DMS79 (cell line): ENCODE measurements around the gene ENAH.
"Not testable (repeated sequence)": the region's sequence is repeated elsewhere in the genome, so short reads cannot be mapped to it uniquely, and the experiment has no call there.

Experiments
- DNase-seq: peaks from one replicate; lab custom pipeline; 2025; lab: John Stamatoyannopoulos, UW

Gene ENAH

GRCh38 chr1:225652729-225653462 is at the start of gene ENAH:
Gene ENAH (minus strand): TSS chr1:225653123. CDS start chr1:225652690, 433 bp downstream.
- DNase-seq = peak; percentile 82

GRCh38 chr1:225700889-225701465 is 48.1 kb upstream of the ENAH start:
- DNase-seq = no peak

GRCh38 chr1:225700164-225700821 is 47.4 kb upstream of the ENAH start:
- no peak for DNase-seq

DNA sequence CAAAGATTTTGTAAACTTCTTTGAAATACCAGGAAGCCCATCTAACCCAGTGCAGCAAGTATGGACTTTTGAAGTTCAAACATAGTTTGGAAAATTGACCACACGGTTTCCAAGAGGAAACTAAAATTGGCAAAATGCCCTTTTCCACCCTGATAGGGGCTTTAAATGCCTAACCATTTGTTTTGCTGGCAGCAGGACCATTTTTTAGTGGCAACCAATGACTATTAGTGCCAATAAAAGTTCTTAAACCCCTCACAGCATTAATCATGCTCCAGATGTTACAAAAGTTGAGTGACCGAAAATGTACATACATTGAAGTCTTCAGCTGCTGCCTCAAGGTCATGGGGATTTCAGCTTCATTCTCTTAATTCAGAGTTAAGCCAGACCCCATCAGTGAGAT is 46.4 kb upstream of the ENAH start:
- no peak for DNase-seq

- DNase-seq = not testable (repeated sequence)
Observed at GRCh38 chr1:225698194-225698593, 45.3 kb upstream of the ENAH start.

GRCh38 chr1:225697428-225697827 is 44.5 kb upstream of the ENAH start:
- DNase-seq = no peak

- no peak for DNase-seq
Observed at GRCh38 chr1:225695578-225696337, 42.8 kb upstream of the ENAH start.

- DNase-seq = no peak
Observed at GRCh38 chr1:225694151-225694603, 41.3 kb upstream of the ENAH start.

DNA sequence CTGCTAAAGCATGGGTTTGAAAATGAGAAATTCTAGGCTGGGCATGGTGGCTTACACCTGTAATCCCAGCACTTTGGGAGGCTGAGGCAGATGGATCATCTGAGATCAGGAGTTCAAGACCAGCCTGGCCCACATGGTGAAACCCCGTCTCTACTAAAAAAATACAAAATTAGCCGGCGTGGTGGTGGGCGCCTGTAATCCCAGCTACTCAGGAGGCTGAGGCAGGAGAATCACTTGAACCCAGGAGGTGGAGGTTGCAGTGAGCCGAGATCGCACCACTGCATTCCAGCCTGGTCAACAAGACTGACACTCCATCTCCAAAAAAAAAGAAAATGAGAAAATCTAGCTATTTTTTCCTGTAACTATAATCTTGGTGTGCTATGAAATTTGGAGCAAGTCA is 40.8 kb upstream of the ENAH start:
- DNase-seq = not testable (repeated sequence)

DNA sequence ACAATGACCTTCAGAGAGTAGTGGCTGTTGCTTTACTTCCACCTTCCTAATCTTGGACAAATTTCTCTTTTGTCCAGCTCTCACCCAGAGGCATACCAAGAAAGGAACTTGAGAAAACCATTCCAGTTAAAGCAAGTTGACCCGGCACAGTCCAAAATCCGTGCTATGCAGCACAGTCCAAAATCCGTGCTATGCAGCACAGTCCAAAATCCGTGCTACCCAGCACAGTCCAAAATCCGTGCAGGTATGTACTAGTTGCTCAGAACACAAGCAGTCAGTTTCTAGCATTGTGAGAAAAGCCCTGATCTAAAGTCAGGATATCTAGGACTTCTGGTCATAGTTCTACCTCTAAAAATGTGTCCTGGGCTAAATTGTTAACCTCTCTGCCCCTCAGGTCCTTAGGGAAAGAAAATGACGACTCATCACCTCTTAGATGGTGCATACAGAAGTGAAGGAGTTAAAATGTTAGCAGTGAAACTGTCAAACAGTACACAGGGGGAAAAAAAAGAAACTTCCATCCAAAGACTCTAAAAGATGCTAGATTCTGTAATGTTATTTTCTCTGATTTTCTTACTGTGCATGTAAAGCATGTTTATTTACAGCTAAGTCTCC is 40.3 kb upstream of the ENAH start:
- DNase-seq = no peak

- DNase-seq = no peak
Observed at GRCh38 chr1:225692517-225692879, 39.6 kb upstream of the ENAH start.

- DNase-seq = no peak
Observed at GRCh38 chr1:225691861-225692516, 39.1 kb upstream of the ENAH start.

DNA sequence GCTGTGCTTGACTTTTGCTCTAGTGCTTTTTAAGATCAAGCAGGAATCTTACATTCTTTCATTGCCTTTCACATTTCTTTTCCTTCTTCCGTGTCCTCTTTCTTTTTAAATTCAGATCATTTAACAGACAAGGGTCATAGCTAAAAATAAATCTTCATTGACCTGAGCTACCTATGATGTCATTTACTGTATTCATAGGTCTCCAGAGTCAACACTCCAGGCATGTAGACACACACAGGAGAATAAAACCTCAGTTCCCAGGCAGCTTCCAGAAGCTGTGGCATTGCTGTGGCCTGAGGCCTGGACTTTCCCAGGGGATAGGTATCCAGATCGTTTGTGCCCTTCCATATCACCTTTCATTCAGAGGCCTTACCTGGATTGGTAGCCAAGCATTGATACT is 38.5 kb upstream of the ENAH start:
- DNase-seq = no peak

GRCh38 chr1:225689882-225690459 is 37.0 kb upstream of the ENAH start:
- no peak for DNase-seq

GRCh38 chr1:225688345-225688744 is 35.4 kb upstream of the ENAH start:
- no peak for DNase-seq

DNA sequence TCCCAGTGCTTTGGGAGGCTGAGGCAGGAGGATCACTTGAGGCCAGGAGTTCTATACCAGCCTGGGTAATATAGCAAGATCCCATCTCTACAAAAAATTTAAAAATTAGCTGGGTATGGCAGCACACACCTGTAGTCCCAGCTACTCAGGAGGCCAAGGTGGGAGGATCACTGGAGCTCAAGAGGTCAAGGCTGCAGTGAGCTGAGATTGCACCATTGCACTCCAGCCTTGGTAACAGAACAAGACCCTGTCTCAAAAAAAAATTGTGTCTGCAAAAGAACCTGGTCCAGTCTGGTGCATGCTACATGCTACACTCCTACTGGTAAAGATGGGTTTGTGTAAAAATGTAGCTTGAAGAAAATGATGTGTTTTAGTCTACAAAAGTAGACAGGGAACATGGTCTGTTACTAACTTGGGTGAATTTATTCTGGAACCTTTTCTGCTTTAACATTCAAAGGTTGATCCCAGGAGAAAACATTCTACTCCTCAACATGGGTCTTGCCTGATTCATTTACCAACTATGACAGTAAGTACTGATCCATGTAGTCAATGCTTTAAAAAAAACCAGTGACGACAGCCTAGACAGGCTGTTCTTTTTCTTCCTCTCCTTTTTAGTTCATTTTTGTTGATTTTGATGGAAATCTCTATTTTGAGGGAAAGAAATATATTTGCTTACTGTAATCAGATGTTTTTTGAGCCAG is 32.7 kb upstream of the ENAH start:
- no peak for DNase-seq

GRCh38 chr1:225684741-225685140 is 31.8 kb upstream of the ENAH start:
- DNase-seq = no peak

DNA sequence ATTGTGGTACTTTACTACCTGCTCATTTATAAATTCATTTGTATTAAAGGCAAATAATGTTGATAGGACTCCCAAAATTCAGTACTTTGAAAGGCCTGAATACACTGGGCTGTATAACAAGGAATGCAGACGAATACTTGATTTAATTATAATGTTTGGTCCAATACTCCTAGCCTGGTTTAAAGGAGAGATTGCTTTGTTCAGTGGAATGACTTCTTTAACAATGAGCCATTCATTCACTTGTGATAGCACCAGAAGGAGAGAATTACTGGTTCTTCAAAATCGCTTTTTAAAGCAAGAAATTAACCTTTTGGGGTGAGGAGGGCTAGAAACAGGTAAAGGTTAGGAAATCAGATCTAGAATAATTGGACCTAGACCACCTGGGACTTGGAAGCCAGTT is 28.3 kb upstream of the ENAH start:
- DNase-seq = no peak

- no peak for DNase-seq
Observed at GRCh38 chr1:225678545-225678944, 25.6 kb upstream of the ENAH start.

DNA sequence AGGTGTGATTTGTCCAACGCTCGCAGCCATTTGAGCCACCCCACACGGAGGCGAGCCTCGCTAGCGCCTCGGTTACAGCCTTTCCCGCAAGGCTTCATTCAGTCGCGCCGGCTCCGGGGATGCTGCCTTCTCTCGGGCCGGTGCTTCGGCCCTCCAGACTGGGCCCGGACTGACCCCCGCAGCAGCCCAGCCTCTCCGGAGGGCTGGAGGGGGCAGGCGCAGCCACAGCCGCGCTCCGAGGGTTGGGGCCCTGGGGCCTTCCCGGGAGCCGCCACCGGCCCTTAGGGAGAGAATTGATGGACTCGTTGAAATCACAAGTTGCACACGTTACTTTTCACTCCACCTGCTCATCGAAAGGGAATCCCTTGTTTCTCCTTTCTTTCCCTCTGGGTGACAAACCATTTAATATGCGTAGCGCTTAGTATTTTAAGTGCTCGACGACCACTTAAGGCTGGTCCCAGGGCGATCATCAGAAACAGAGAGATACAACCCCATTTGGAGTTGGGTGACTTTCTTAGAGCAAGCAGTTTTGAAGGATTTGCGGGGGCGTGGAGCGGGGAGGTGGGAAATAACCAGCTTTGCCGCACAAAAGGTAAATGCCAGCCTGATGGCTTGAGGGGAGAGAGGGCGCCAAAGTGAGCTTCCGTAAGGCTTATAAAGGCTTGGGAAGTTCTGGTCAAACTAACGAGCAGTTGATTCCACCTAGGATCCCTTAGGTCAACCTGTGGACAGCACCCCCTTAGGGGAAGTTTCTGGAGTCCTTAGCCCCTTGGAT is 24.6 kb upstream of the ENAH start:
- no peak for DNase-seq
